OCI-LY1 (cell line): Measurements from ENCODE around the gene COBL.

Source experiments
- EZH2 ChIP-seq: fragments of 200-600 bp; sonication (generic), shearing (Covaris generic); IDR thresholded peaks from 2 replicates; pipeline ENCODE4 v1.8.0; 2017; ENCODE audit warnings: borderline replicate concordance, mixed run types, mild to moderate bottlenecking, antibody characterized with exemption, low read length, moderate library complexity, mixed read lengths
- TF ChIP-seq, protein P1 (sequence below): fragments of 200-600 bp; sonication (generic), shearing (Covaris generic); IDR thresholded peaks from 2 replicates; pipeline ENCODE4 v1.5.1; 2017; ENCODE audit warnings: mild to moderate bottlenecking, antibody characterized with exemption, low read length, moderate library complexity, mixed read lengths

DNA sequence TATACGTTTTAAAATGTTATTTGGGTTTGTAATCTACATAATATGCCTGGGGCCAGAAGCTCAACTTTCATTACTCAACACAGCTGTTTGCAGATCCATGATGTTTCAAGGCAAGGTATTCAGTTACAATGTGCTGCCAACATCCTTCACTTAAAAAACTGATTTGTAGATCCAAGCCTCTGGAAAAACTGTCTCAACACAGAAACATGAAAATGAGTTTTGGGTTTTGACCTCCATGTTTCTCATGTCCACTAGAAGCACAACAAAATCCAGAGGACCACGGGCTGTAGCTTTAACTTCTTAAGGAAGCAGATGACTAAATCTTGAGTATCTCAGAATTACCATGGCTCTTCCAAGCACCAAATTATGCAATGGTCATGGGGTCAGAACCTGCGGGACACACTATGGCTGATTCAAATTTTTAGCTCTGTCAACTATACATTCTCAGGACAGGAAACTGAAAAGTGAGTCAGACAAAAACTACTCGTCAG, 286.9 kb downstream of the COBL start:
- TF ChIP-seq, protein P1, sequence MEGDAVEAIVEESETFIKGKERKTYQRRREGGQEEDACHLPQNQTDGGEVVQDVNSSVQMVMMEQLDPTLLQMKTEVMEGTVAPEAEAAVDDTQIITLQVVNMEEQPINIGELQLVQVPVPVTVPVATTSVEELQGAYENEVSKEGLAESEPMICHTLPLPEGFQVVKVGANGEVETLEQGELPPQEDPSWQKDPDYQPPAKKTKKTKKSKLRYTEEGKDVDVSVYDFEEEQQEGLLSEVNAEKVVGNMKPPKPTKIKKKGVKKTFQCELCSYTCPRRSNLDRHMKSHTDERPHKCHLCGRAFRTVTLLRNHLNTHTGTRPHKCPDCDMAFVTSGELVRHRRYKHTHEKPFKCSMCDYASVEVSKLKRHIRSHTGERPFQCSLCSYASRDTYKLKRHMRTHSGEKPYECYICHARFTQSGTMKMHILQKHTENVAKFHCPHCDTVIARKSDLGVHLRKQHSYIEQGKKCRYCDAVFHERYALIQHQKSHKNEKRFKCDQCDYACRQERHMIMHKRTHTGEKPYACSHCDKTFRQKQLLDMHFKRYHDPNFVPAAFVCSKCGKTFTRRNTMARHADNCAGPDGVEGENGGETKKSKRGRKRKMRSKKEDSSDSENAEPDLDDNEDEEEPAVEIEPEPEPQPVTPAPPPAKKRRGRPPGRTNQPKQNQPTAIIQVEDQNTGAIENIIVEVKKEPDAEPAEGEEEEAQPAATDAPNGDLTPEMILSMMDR = no peak
- TF ChIP-seq EZH2 = no peak
